ENCODE data around the gene MAEA. TPM values are rescaled to one million over a fixed set of nuclear protein-coding genes. Genes with fewer than 3 reads are reported as not detected.
"Not testable (repeated sequence)": the region's sequence is repeated elsewhere in the genome, so short reads cannot be mapped to it uniquely, and the experiment has no call there.

The MAEA gene
- total RNA-seq, 1 experiment from 2014 or later = 54.6 TPM

GRCh38 chr4:1368421-1369090 is 78.9 kb downstream of the MAEA start:
- no peak for DNase-seq (ENCODE audit: low spot score)
- in situ Hi-C loops (cut with HindIII; ENCODE audit: low sequenced_read_pairs) = no loop called here

- in situ Hi-C loops (cut with HindIII; ENCODE audit: low sequenced_read_pairs) = no loop called here
- no peak for DNase-seq (ENCODE audit: low spot score)
These were observed 79.4 kb downstream of the MAEA start for GRCh38 chr4:1369091-1369450.

- no peak for DNase-seq (ENCODE audit: low spot score)
- in situ Hi-C loops (cut with HindIII; ENCODE audit: low sequenced_read_pairs) = no loop called here
These were observed 79.9 kb downstream of the MAEA start for GRCh38 chr4:1369479-1370079.

DNA sequence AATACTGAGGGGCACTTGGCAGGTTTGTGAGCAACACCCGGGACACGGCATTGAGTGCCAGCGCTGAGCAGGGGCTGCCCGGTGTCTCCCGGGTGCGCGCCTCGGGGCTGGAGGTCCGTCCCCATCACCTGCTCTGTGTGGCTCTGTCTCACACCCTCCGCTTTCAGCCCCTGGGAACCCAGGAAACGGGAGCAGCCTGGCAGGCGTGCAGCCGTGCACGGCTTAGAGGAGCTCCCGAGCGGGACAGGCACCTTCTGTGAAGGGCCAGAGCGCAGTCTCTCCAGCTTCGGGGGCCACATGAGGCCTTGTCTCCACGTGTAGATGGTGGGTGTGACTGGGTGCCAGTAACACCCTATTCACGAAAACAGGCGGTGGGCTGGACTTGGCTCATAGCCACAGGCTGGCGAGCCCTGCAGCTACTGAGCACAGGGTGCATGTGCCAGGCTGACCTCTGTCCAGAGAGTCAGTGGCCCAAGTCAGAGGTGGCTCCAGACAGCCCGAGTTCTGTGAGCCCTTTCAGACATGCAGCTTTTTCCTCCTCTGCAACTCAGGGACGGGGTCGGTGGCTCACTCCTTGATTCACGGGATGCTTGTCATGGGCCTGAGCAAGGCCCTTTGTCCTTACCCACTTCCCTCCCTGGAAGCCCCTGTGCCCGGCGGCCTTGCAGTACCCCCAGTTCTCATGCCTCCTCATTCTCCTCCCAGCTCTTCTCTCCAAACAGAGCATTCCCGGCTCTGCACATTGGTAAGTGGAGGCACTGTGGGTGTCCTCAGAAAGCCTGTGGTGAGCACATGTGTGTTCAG is 80.8 kb downstream of the MAEA start:
- no peak for DNase-seq (ENCODE audit: low spot score)
- in situ Hi-C loops (cut with HindIII; ENCODE audit: low sequenced_read_pairs) = no loop called here

- in situ Hi-C loops (cut with HindIII; ENCODE audit: low sequenced_read_pairs) = no loop called here
- DNase-seq (ENCODE audit: low spot score) = no peak
These were observed 81.8 kb downstream of the MAEA start for GRCh38 chr4:1371176-1372165.

DNA sequence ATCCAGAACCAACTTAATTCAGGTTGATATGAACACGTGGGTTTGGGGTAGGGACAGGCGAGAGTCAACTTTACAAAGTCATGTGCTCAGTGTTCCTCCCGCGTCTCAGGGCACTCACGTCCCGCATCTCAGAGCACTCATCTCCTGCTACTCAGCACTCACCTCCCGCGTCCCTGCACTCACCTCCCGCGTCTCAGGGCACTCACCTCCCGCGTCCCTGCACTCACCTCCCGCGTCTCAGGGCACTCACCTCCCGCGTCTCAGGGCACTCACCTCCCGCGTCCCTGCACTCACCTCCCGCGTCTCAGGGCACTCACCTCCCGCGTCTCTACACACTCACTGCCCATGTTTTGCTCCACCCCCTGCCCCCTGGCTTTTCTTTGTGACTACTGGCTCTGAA is 82.9 kb downstream of the MAEA start:
- in situ Hi-C loops (cut with HindIII; ENCODE audit: low sequenced_read_pairs); DNase-seq (ENCODE audit: low spot score): not testable (repeated sequence)

DNA sequence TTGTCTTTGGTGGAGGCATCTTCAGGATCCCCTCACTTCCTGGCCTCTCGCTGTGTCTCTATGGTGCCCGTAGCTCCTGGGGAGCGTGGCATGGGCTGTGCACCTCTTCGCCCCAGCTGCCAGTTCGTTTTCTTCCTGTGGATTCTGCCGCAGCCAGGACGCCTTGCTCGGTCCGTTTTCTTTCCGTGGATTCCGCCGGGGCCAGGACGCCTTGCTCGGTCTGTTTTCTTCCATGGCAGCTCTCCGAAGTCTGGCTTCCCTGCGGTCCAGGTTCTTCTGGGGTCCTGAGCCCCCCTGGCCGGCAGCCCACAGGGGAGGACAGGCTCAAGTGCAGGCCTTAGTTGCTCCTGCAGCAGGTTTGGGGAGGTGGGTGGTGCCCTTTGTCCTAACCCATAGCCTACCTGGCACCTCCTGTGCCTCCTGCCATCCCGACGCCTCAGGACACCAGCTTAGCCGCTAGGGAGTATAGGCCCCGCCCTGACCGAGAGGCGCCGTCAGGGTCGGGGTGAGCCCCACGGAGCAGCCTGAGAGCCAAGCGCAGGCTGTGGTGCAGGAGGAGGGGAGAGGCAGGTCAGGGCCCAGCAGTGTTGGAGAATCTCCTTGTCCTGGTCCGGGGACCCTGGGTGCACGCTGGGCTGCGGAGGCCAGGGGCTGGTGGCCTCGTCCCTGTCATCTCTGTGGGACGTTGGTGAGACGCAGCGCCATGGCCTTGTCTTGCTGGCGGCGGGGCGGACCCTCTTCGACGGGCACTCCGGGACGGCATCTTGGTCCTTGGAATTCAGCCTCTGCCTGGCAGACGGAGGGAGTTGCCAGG is 84.4 kb downstream of the MAEA start:
- DNase-seq (ENCODE audit: low spot score) = no peak
- in situ Hi-C loops (cut with HindIII; ENCODE audit: low sequenced_read_pairs) = no loop called here

DNA sequence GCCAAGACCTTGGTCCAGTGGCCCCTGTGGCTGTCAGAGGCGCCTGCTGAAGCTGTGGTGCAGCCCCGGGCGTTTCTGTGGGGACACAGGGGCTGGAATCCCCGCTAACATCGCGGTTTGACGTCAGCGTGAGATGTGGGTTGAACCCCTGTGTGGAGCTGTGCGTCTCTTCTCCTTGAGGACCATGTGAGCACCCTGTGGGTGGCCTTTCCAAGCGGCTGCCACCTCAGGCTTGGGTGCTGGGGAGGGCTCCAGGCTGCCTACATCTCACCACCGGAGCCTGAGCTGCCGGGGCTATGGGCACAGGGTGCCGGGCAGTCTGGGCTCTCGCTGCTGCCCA is 85.0 kb downstream of the MAEA start:
- in situ Hi-C loops (cut with HindIII; ENCODE audit: low sequenced_read_pairs) = no loop called here
- no peak for DNase-seq (ENCODE audit: low spot score)

GRCh38 chr4:1375051-1375721 is 85.5 kb downstream of the MAEA start:
- in situ Hi-C loops (cut with HindIII; ENCODE audit: low sequenced_read_pairs) = no loop called here

GRCh38 chr4:1375761-1376322 is 86.2 kb downstream of the MAEA start:
- DNase-seq (ENCODE audit: low spot score) = no peak
- in situ Hi-C loops (cut with HindIII; ENCODE audit: low sequenced_read_pairs) = no loop called here

More at GRCh38 chr4:1375051-1375721, 85.5 kb downstream of the MAEA start:
- peak; percentile 39 for DNase-seq (ENCODE audit: low spot score)

- in situ Hi-C loops (cut with HindIII; ENCODE audit: low sequenced_read_pairs) = no loop called here
- DNase-seq (ENCODE audit: low spot score) = no peak
These were observed 86.7 kb downstream of the MAEA start for GRCh38 chr4:1376391-1376840.

GRCh38 chr4:1376841-1377605 is 87.3 kb downstream of the MAEA start:
- in situ Hi-C loops (cut with HindIII; ENCODE audit: low sequenced_read_pairs) = no loop called here
- DNase-seq (ENCODE audit: low spot score) = no peak

DNA sequence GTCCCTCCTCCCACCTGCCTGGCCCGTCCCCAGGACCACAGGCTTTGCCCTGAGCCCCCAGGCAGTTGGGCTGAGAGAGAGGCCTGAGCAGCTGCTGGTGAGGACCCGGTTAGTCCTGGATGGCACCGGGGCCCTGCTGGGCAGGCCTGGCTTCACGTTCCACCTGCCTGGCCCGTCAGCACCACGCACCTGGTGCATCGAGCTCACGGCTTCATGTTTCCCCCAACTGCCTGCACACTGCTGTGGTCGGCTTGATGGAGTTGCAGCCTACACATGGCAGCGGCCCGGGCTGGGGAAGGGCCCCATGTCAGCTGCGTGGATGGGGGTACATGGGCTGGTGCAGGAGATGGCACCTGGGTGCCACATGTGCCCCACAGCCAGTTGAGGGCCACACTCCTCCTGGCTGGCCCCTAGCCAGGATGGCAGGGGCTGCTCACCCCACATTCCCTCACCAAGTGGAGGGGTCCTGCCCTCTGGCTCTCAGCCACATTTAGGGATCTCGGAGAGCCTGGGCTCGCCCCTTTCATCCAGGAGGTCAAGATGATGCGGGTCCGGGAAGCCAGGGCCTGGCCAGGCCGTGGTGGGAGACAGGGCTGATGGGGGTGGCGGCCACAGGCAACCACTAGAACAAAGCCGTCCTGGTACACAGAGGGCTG is 88.0 kb downstream of the MAEA start:
- in situ Hi-C loops (cut with HindIII; ENCODE audit: low sequenced_read_pairs) = no loop called here
- DNase-seq (ENCODE audit: low spot score) = no peak

DNA sequence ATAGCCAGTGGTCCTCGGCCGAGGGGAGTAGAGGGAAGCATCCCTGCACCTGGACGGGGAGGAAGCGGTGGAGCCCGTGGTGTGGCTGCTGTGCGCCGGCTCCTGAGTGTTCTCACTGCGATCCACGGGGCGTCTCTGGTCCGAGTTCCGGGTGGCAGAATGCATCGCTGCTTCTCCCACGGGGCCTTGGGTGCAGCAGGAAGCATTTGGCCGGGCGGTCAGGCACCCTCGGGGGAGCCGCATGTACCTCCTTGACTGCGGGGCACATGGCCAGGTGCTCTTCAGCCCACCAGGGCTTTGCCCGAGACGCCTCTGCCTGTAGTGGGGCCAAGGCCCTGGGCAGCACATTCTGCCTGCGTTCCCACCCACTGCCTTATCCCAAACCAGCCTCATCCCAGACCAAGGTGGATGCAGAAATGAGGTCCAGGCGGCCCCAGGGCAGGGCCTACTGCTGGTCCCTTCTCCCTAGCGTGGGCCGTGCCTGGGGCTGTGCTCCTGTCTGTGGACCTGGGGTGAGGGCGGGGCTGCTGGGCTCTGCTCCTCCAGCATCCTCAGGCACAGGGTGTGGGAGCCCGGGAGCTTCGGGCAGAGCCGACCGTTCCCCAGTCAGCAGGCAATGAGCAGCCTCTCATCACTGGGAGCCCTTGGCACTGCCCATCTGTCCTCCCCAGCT is 89.0 kb downstream of the MAEA start:
- DNase-seq (ENCODE audit: low spot score) = no peak
- in situ Hi-C loops (cut with HindIII; ENCODE audit: low sequenced_read_pairs) = no loop called here

- no peak for DNase-seq (ENCODE audit: low spot score)
- in situ Hi-C loops (cut with HindIII; ENCODE audit: low sequenced_read_pairs) = no loop called here
These were observed 89.7 kb downstream of the MAEA start for GRCh38 chr4:1379351-1379781.

- in situ Hi-C loops (cut with HindIII; ENCODE audit: low sequenced_read_pairs) = no loop called here
- no peak for DNase-seq (ENCODE audit: low spot score)
These were observed 90.2 kb downstream of the MAEA start for GRCh38 chr4:1379801-1380331.
